Measurements from ENCODE around the gene PGAP2. TPM values are rescaled to one million over a fixed set of nuclear protein-coding genes. Genes with fewer than 3 reads are reported as not detected.
A peak's percentile ranks its signal among the peaks of the same experiment; 100 is the strongest.

PGAP2 gene
- total RNA-seq, 1 experiment from 2014 or later, result 35.2 TPM

DNA sequence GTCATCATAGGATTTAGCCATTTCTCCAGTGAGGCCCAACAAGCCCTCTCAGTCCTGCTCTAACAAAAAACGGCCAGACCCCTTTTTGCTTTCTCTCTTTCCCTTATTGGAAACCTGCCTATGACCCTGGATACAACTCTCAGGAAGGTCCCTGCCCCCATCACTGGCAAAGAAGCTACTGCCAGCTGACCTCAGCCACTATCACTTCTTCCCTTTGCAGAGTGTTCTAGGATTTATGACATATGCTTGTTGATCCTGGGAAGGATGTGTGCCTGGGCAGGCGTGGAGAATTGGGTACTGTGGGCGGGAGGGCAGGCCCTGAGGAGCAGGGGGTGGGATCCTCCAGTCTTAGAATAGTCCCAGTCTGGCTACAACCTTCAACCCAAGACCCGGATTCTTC lies 7.5 kb downstream of the PGAP2 start:
- H3K9me3 Mint-ChIP-seq (ENCODE audit: low read depth, unreplicated experiment), result no peaks in the 10 kb centered on the region
- CTCF ChIA-PET, result interaction anchor here (0.7 kb wide), 1 partner anchor 779 kb away, joined by 3 read pairs; no protein-coding TSS in a partner anchor
- H3K4me3 Mint-ChIP-seq (ENCODE audit: low read depth, unreplicated experiment), result no peak overlapping the region
- no TSS peak for BruUV-seq (replicated peaks)
- DNase-seq, result no peak
- H3K4me1 Mint-ChIP-seq (ENCODE audit: low read depth, unreplicated experiment), result peaks cover 19% of the 10 kb centered on the region
- H3K36me3 Mint-ChIP-seq (ENCODE audit: insufficient read depth, unreplicated experiment), result no peaks in the 10 kb centered on the region
- TF ChIP-seq, protein P1, sequence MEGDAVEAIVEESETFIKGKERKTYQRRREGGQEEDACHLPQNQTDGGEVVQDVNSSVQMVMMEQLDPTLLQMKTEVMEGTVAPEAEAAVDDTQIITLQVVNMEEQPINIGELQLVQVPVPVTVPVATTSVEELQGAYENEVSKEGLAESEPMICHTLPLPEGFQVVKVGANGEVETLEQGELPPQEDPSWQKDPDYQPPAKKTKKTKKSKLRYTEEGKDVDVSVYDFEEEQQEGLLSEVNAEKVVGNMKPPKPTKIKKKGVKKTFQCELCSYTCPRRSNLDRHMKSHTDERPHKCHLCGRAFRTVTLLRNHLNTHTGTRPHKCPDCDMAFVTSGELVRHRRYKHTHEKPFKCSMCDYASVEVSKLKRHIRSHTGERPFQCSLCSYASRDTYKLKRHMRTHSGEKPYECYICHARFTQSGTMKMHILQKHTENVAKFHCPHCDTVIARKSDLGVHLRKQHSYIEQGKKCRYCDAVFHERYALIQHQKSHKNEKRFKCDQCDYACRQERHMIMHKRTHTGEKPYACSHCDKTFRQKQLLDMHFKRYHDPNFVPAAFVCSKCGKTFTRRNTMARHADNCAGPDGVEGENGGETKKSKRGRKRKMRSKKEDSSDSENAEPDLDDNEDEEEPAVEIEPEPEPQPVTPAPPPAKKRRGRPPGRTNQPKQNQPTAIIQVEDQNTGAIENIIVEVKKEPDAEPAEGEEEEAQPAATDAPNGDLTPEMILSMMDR (IDR thresholded peaks at IDR 0.05; ENCODE audit: unreplicated experiment), result no peak
- H3K27me3 Mint-ChIP-seq (ENCODE audit: unreplicated experiment), result no peaks in the 10 kb centered on the region
- intact Hi-C loops (cut with micrococcal nuclease; ENCODE audit: unreplicated experiment), result no loop called here
- H3K27ac Mint-ChIP-seq (ENCODE audit: unreplicated experiment), result no peak overlapping the region

DNA sequence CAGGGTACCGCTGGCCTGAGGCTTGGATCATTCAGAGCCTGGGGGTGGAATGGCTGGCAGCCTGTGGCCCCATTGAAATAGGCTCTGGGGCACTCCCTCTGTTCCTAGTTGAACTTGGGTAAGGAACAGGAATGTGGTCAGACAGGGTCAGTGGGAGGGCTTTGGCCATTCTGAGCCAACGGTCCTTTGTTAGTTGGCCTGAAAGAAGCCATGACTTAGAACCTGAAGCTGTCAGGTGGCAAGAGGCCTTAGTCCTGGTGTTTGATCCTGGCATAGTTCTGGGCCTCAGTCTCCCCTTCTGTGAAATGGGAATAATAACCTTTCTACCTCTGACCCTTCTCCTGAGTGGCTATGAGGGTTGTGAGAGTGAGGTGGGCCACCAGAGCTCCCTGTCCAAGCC lies 8.3 kb downstream of the PGAP2 start:
- Mint-ChIP-seq H3K27ac (ENCODE audit: unreplicated experiment) (peak overlapping the region; percentile 37), H3K27me3 (ENCODE audit: unreplicated experiment) (no peaks in the 10 kb centered on the region), H3K4me3 (ENCODE audit: low read depth, unreplicated experiment) (no peak overlapping the region), H3K36me3 (ENCODE audit: insufficient read depth, unreplicated experiment) (no peaks in the 10 kb centered on the region), H3K4me1 (ENCODE audit: low read depth, unreplicated experiment) (peaks cover 19% of the 10 kb centered on the region), H3K9me3 (ENCODE audit: low read depth, unreplicated experiment) (no peaks in the 10 kb centered on the region)
- DNase-seq, result peak; percentile 57
- CTCF ChIA-PET, result no interaction called here
- TF ChIP-seq, protein P1 (IDR thresholded peaks at IDR 0.05; ENCODE audit: unreplicated experiment), result no peak
- BruUV-seq (replicated peaks), result no TSS peak
- intact Hi-C loops (cut with micrococcal nuclease; ENCODE audit: unreplicated experiment), result no loop called here

GRCh38 chr11:3817181-3817800 lies 8.9 kb downstream of the PGAP2 start:
- TF ChIP-seq, protein P1 (IDR thresholded peaks at IDR 0.05; ENCODE audit: unreplicated experiment), result no peak
- Mint-ChIP-seq H3K4me1 (ENCODE audit: low read depth, unreplicated experiment) (peaks cover 19% of the 10 kb centered on the region), H3K36me3 (ENCODE audit: insufficient read depth, unreplicated experiment) (no peaks in the 10 kb centered on the region), H3K9me3 (ENCODE audit: low read depth, unreplicated experiment) (no peaks in the 10 kb centered on the region), H3K4me3 (ENCODE audit: low read depth, unreplicated experiment) (no peak overlapping the region), H3K27ac (ENCODE audit: unreplicated experiment) (peak overlapping the region; percentile 37), H3K27me3 (ENCODE audit: unreplicated experiment) (no peaks in the 10 kb centered on the region)
- BruUV-seq (replicated peaks), result no TSS peak
- CTCF ChIA-PET, result interaction anchor here (0.6 kb wide), 1 partner anchor 54 kb away, joined by 5 read pairs; no protein-coding TSS in a partner anchor
- no peak for DNase-seq
- intact Hi-C loops (cut with micrococcal nuclease; ENCODE audit: unreplicated experiment), result no loop called here

GRCh38 chr11:3820971-3821370 lies 12.6 kb downstream of the PGAP2 start:
- H3K27ac Mint-ChIP-seq (ENCODE audit: unreplicated experiment), result no peak overlapping the region
- peaks cover 15% of the 10 kb centered on the region for H3K4me1 Mint-ChIP-seq (ENCODE audit: low read depth, unreplicated experiment)
- intact Hi-C loops (cut with micrococcal nuclease; ENCODE audit: unreplicated experiment), result no loop called here
- H3K27me3 Mint-ChIP-seq (ENCODE audit: unreplicated experiment), result no peaks in the 10 kb centered on the region
- BruUV-seq (replicated peaks), result no TSS peak
- peaks cover 6% of the 10 kb centered on the region for H3K36me3 Mint-ChIP-seq (ENCODE audit: insufficient read depth, unreplicated experiment)
- DNase-seq, result no peak
- H3K9me3 Mint-ChIP-seq (ENCODE audit: low read depth, unreplicated experiment), result no peaks in the 10 kb centered on the region
- no peak overlapping the region for H3K4me3 Mint-ChIP-seq (ENCODE audit: low read depth, unreplicated experiment)
- CTCF ChIA-PET, result interaction anchor here (0.6 to 0.7 kb wide), 3 partner anchors 12 to 47 kb away, joined by 3 read pairs; no protein-coding TSS in a partner anchor
- TF ChIP-seq, protein P1 (IDR thresholded peaks at IDR 0.05; ENCODE audit: unreplicated experiment), result no peak

Data from Calu3 (cell line).